GM19193 (cell line): ENCODE measurements around the gene HUS1.

ENCODE experiments used
- POLR2A ChIP-seq: IDR thresholded peaks from 4 replicates; pipeline ENCODE4 v1.6.1; 2011; ENCODE audit not compliant: insufficient read depth, insufficient read length; ENCODE audit errors: extremely low read depth

The HUS1 gene

GRCh38 chr7:47990592-47990991 lies 11.2 kb upstream of the HUS1 start:
- TF ChIP-seq POLR2A = no peak

- no peak for TF ChIP-seq POLR2A
These were observed 9.3 kb upstream of the HUS1 start for GRCh38 chr7:47988496-47989386.

GRCh38 chr7:47982610-47983009 lies 3.2 kb upstream of the HUS1 start:
- TF ChIP-seq POLR2A = no peak

GRCh38 chr7:47979832-47980181 lies 392 bp upstream of the HUS1 start:
- no peak for TF ChIP-seq POLR2A

- TF ChIP-seq POLR2A = no peak
These were observed 648 bp downstream of the HUS1 start for GRCh38 chr7:47978790-47979144.

- TF ChIP-seq POLR2A = no peak
These were observed 5.7 kb downstream of the HUS1 start for GRCh38 chr7:47973739-47974138.

- no peak for TF ChIP-seq POLR2A
These were observed 8.7 kb downstream of the HUS1 start for GRCh38 chr7:47970761-47971160.

- no peak for TF ChIP-seq POLR2A
These were observed 10.3 kb downstream of the HUS1 start for GRCh38 chr7:47968847-47969774.

GRCh38 chr7:47967708-47968107 lies 11.7 kb downstream of the HUS1 start:
- no peak for TF ChIP-seq POLR2A

GRCh38 chr7:47967123-47967522 lies 12.3 kb downstream of the HUS1 start:
- no peak for TF ChIP-seq POLR2A

- no peak for TF ChIP-seq POLR2A
These were observed 14.0 kb downstream of the HUS1 start for GRCh38 chr7:47965456-47965855.

- TF ChIP-seq POLR2A = no peak
These were observed 17.2 kb downstream of the HUS1 start for GRCh38 chr7:47962262-47962661.

GRCh38 chr7:47957156-47957555 lies 22.3 kb downstream of the HUS1 start:
- no peak for TF ChIP-seq POLR2A

GRCh38 chr7:47956220-47956619 lies 23.2 kb downstream of the HUS1 start:
- no peak for TF ChIP-seq POLR2A

- no peak for TF ChIP-seq POLR2A
These were observed 25.0 kb downstream of the HUS1 start for GRCh38 chr7:47954231-47954911.
